ENCODE results near the gene PPP1R14C. TPM values are rescaled to one million over a fixed set of nuclear protein-coding genes. Genes with fewer than 3 reads are reported as not detected.

The PPP1R14C gene
- total and polyA plus RNA-seq, 2 experiments from 2014 or later, result 1.1 to 1.4 TPM

- DNase-seq (ENCODE audit: low spot score) (no peak), ATAC-seq (no peak)
- no peaks in the 10 kb centered on the region for H3K36me3 ChIP-seq (ENCODE audit: insufficient read depth)
- Mint-ChIP-seq H3K27me3 (ENCODE audit: insufficient read depth, low read depth, poor library complexity) (peaks cover 2% of the 10 kb centered on the region), H3K36me3 (ENCODE audit: low read depth) (peaks cover 7% of the 10 kb centered on the region; the same call in 1 of the 3 replicates), H3K27ac (no peak overlapping the region), H3K9me3 (peaks cover 15% of the 10 kb centered on the region; the same call in 2 of the 3 replicates), H3K4me1 (peaks cover 1% of the 10 kb centered on the region; the same call in 1 of the 3 replicates), H3K4me3 (no peak overlapping the region)
- TF ChIP-seq REST (IDR thresholded peaks at IDR 0.05; ENCODE audit: unreplicated experiment), result no peak
- no peak for TF ChIP-seq JUNB (IDR thresholded peaks at IDR 0.05; ENCODE audit: unreplicated experiment)
- TF ChIP-seq EZH2 (IDR thresholded peaks at IDR 0.05; ENCODE audit: low read depth, unreplicated experiment), result no peak
- no peak for TF ChIP-seq CREB1 (CRISPR knock-in tag; IDR thresholded peaks at IDR 0.05; ENCODE audit: low read depth)
- no peak for TF ChIP-seq ZNF331 (CRISPR knock-in tag; IDR thresholded peaks at IDR 0.05; ENCODE audit: low read depth)
- TF ChIP-seq, protein P1, sequence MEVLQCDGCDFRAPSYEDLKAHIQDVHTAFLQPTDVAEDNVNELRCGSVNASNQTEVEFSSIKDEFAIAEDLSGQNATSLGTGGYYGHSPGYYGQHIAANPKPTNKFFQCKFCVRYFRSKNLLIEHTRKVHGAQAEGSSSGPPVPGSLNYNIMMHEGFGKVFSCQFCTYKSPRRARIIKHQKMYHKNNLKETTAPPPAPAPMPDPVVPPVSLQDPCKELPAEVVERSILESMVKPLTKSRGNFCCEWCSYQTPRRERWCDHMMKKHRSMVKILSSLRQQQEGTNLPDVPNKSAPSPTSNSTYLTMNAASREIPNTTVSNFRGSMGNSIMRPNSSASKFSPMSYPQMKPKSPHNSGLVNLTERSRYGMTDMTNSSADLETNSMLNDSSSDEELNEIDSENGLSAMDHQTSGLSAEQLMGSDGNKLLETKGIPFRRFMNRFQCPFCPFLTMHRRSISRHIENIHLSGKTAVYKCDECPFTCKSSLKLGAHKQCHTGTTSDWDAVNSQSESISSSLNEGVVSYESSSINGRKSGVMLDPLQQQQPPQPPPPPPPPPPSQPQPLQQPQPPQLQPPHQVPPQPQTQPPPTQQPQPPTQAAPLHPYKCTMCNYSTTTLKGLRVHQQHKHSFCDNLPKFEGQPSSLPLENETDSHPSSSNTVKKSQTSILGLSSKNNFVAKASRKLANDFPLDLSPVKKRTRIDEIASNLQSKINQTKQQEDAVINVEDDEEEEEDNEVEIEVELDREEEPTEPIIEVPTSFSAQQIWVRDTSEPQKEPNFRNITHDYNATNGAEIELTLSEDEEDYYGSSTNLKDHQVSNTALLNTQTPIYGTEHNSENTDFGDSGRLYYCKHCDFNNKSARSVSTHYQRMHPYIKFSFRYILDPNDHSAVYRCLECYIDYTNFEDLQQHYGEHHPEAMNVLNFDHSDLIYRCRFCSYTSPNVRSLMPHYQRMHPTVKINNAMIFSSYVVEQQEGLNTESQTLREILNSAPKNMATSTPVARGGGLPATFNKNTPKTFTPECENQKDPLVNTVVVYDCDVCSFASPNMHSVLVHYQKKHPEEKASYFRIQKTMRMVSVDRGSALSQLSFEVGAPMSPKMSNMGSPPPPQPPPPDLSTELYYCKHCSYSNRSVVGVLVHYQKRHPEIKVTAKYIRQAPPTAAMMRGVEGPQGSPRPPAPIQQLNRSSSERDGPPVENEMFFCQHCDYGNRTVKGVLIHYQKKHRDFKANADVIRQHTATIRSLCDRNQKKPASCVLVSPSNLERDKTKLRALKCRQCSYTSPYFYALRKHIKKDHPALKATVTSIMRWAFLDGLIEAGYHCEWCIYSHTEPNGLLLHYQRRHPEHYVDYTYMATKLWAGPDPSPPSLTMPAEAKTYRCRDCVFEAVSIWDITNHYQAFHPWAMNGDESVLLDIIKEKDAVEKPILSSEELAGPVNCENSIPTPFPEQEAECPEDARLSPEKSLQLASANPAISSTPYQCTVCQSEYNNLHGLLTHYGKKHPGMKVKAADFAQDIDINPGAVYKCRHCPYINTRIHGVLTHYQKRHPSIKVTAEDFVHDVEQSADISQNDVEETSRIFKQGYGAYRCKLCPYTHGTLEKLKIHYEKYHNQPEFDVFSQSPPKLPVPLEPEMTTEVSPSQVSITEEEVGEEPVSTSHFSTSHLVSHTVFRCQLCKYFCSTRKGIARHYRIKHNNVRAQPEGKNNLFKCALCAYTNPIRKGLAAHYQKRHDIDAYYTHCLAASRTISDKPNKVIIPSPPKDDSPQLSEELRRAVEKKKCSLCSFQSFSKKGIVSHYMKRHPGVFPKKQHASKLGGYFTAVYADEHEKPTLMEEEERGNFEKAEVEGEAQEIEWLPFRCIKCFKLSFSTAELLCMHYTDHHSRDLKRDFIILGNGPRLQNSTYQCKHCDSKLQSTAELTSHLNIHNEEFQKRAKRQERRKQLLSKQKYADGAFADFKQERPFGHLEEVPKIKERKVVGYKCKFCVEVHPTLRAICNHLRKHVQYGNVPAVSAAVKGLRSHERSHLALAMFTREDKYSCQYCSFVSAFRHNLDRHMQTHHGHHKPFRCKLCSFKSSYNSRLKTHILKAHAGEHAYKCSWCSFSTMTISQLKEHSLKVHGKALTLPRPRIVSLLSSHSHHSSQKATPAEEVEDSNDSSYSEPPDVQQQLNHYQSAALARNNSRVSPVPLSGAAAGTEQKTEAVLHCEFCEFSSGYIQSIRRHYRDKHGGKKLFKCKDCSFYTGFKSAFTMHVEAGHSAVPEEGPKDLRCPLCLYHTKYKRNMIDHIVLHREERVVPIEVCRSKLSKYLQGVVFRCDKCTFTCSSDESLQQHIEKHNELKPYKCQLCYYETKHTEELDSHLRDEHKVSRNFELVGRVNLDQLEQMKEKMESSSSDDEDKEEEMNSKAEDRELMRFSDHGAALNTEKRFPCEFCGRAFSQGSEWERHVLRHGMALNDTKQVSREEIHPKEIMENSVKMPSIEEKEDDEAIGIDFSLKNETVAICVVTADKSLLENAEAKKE (CRISPR knock-in tag; IDR thresholded peaks at IDR 0.05), result no peak
- no peak for TF ChIP-seq ZNF114 (CRISPR knock-in tag; IDR thresholded peaks at IDR 0.05)
- no peak for TF ChIP-seq POLR2AphosphoS5 (IDR thresholded peaks at IDR 0.05; ENCODE audit: low read depth)
- no peak for TF ChIP-seq NANOG (IDR thresholded peaks at IDR 0.05; ENCODE audit: borderline replicate concordance)
- no peak for TF ChIP-seq STAT1 (IDR thresholded peaks at IDR 0.05; ENCODE audit: unreplicated experiment)
- no peak for TF ChIP-seq EZH2phosphoT487 (IDR thresholded peaks at IDR 0.05; ENCODE audit: unreplicated experiment)
- TF ChIP-seq, protein P2, sequence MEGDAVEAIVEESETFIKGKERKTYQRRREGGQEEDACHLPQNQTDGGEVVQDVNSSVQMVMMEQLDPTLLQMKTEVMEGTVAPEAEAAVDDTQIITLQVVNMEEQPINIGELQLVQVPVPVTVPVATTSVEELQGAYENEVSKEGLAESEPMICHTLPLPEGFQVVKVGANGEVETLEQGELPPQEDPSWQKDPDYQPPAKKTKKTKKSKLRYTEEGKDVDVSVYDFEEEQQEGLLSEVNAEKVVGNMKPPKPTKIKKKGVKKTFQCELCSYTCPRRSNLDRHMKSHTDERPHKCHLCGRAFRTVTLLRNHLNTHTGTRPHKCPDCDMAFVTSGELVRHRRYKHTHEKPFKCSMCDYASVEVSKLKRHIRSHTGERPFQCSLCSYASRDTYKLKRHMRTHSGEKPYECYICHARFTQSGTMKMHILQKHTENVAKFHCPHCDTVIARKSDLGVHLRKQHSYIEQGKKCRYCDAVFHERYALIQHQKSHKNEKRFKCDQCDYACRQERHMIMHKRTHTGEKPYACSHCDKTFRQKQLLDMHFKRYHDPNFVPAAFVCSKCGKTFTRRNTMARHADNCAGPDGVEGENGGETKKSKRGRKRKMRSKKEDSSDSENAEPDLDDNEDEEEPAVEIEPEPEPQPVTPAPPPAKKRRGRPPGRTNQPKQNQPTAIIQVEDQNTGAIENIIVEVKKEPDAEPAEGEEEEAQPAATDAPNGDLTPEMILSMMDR (conservative IDR thresholded peaks at IDR 0.05; ENCODE audit: low read depth in 2 of 2), result no peak
- TF ChIP-seq, protein P3, sequence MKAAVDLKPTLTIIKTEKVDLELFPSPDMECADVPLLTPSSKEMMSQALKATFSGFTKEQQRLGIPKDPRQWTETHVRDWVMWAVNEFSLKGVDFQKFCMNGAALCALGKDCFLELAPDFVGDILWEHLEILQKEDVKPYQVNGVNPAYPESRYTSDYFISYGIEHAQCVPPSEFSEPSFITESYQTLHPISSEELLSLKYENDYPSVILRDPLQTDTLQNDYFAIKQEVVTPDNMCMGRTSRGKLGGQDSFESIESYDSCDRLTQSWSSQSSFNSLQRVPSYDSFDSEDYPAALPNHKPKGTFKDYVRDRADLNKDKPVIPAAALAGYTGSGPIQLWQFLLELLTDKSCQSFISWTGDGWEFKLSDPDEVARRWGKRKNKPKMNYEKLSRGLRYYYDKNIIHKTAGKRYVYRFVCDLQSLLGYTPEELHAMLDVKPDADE (IDR thresholded peaks at IDR 0.05), result no peak
- H3K4me3 ChIP-seq, result no peak overlapping the region
- no peaks in the 10 kb centered on the region for H3F3A ChIP-seq (replicated peaks; ENCODE audit: low read depth)
- H3K27ac ChIP-seq (ENCODE audit: low read depth), result no peak overlapping the region
- H3K4me2 ChIP-seq, result no peak overlapping the region
- H2AFZ ChIP-seq, result no peak overlapping the region; the same call in 1 of the 2 replicates
- no peaks in the 10 kb centered on the region for H3K79me2 ChIP-seq (replicated peaks; ENCODE audit: insufficient read depth)
- no peaks in the 10 kb centered on the region for H3K27me3 ChIP-seq (ENCODE audit: insufficient read depth)
- no peaks in the 10 kb centered on the region; the same call in 1 of the 2 replicates for H4K20me1 ChIP-seq (replicated peaks; ENCODE audit: insufficient read depth)
- no peaks in the 10 kb centered on the region for H3K9me2 ChIP-seq (ENCODE audit: insufficient read depth)
- H3K4me1 ChIP-seq (ENCODE audit: insufficient read depth), result no peaks in the 10 kb centered on the region
These were observed 102.5 kb downstream of the PPP1R14C start for GRCh38 chr6:150245148-150245935.
